GM18498 (cell line): ENCODE results near the gene GLTPD2.

Source experiments
- ATAC-seq: cut with Tn5 transposase; IDR thresholded peaks from one replicate; pipeline ENCODE4 v1.9.1; 2021; ENCODE audit warnings: mild to moderate bottlenecking, moderate library complexity; ENCODE audit not compliant: unreplicated experiment

The GLTPD2 gene

GRCh38 chr17:4806777-4807604, 18.2 kb downstream of the GLTPD2 start, which contains the start of gene PLD2:
Gene PLD2, plus strand, starts transcription at chr17:4807152. Its CDS starts 621 bp downstream, at chr17:4807773.
- peak; percentile 94 for ATAC-seq

GRCh38 chr17:4807605-4808377, 19.0 kb downstream of the GLTPD2 start:
- ATAC-seq, result no peak

- no peak for ATAC-seq
Observed at GRCh38 chr17:4808378-4808767, 19.6 kb downstream of the GLTPD2 start.

- ATAC-seq, result no peak
Observed at GRCh38 chr17:4810696-4811290, 22.0 kb downstream of the GLTPD2 start.

- ATAC-seq, result no peak
Observed at GRCh38 chr17:4811471-4811870, 22.7 kb downstream of the GLTPD2 start.

GRCh38 chr17:4812690-4813089, 23.9 kb downstream of the GLTPD2 start:
- no peak for ATAC-seq

- no peak for ATAC-seq
Observed at GRCh38 chr17:4815043-4815675, 26.4 kb downstream of the GLTPD2 start.

- no peak for ATAC-seq
Observed at GRCh38 chr17:4816826-4817225, 28.1 kb downstream of the GLTPD2 start.

- ATAC-seq, result no peak
Observed at GRCh38 chr17:4818276-4818675, 29.5 kb downstream of the GLTPD2 start.

- no peak for ATAC-seq
Observed at GRCh38 chr17:4822835-4823234, 34.1 kb downstream of the GLTPD2 start.

- no peak for ATAC-seq
Observed at GRCh38 chr17:4823373-4824089, 34.8 kb downstream of the GLTPD2 start.

- no peak for ATAC-seq
Observed at GRCh38 chr17:4827399-4827798, 38.6 kb downstream of the GLTPD2 start.

- ATAC-seq, result peak; percentile 21
Observed at GRCh38 chr17:4832829-4833177, 44.0 kb downstream of the GLTPD2 start.

- peak; percentile 92 for ATAC-seq
Observed at GRCh38 chr17:4833178-4833940, 44.6 kb downstream of the GLTPD2 start, which contains the start of gene MINK1. Gene MINK1, plus strand, starts transcription at chr17:4833340. Its CDS starts 244 bp downstream, at chr17:4833584.

GRCh38 chr17:4833941-4834680, 45.3 kb downstream of the GLTPD2 start:
- ATAC-seq, result no peak

GRCh38 chr17:4834681-4835020, 45.9 kb downstream of the GLTPD2 start:
- no peak for ATAC-seq

GRCh38 chr17:4836221-4836620, 47.5 kb downstream of the GLTPD2 start:
- ATAC-seq, result no peak

GRCh38 chr17:4837471-4838308, 48.9 kb downstream of the GLTPD2 start:
- no peak for ATAC-seq
